ENCODE data around the gene BLOC1S6. TPM values are rescaled to one million over a fixed set of nuclear protein-coding genes. Genes with fewer than 3 reads are reported as not detected.

Gene BLOC1S6
- total and polyA plus RNA-seq, 2 of the 13 experiments (the other 11 are each of a cell fraction or from before 2014, with no cell fraction given), result 11.8 to 44.3 TPM

- TF ChIP-seq, protein P1, sequence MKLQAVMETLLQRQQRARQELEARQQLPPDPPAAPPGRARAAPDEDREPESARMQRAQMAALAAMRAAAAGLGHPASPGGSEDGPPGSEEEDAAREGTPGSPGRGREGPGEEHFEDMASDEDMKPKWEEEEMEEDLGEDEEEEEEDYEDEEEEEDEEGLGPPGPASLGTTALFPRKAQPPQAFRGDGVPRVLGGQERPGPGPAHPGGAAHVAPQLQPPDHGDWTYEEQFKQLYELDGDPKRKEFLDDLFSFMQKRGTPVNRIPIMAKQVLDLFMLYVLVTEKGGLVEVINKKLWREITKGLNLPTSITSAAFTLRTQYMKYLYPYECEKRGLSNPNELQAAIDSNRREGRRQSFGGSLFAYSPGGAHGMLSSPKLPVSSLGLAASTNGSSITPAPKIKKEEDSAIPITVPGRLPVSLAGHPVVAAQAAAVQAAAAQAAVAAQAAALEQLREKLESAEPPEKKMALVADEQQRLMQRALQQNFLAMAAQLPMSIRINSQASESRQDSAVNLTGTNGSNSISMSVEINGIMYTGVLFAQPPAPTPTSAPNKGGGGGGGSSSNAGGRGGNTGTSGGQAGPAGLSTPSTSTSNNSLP (IDR thresholded peaks at IDR 0.05; ENCODE audit: low read depth, low read length), result no peak
- no peak; the same call in 1 of the 2 replicates for TF ChIP-seq GTF2F1 (IDR thresholded peaks at IDR 0.05; ENCODE audit: low read length)
- TF ChIP-seq HOXA3 (CRISPR knock-in tag; IDR thresholded peaks at IDR 0.05), result peak; percentile 95
- TF ChIP-seq, protein P2, sequence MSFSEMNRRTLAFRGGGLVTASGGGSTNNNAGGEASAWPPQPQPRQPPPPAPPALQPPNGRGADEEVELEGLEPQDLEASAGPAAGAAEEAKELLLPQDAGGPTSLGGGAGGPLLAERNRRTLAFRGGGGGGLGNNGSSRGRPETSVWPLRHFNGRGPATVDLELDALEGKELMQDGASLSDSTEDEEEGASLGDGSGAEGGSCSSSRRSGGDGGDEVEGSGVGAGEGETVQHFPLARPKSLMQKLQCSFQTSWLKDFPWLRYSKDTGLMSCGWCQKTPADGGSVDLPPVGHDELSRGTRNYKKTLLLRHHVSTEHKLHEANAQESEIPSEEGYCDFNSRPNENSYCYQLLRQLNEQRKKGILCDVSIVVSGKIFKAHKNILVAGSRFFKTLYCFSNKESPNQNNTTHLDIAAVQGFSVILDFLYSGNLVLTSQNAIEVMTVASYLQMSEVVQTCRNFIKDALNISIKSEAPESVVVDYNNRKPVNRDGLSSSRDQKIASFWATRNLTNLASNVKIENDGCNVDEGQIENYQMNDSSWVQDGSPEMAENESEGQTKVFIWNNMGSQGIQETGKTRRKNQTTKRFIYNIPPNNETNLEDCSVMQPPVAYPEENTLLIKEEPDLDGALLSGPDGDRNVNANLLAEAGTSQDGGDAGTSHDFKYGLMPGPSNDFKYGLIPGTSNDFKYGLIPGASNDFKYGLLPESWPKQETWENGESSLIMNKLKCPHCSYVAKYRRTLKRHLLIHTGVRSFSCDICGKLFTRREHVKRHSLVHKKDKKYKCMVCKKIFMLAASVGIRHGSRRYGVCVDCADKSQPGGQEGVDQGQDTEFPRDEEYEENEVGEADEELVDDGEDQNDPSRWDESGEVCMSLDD (CRISPR knock-in tag; IDR thresholded peaks at IDR 0.05; ENCODE audit: borderline replicate concordance), result peak; percentile 20; the same call in 1 of the 2 replicates
- peak; percentile 96 for TF ChIP-seq ZNF350 (CRISPR knock-in tag; IDR thresholded peaks at IDR 0.05; ENCODE audit: borderline replicate concordance, low read depth)
- TF ChIP-seq, protein P3, sequence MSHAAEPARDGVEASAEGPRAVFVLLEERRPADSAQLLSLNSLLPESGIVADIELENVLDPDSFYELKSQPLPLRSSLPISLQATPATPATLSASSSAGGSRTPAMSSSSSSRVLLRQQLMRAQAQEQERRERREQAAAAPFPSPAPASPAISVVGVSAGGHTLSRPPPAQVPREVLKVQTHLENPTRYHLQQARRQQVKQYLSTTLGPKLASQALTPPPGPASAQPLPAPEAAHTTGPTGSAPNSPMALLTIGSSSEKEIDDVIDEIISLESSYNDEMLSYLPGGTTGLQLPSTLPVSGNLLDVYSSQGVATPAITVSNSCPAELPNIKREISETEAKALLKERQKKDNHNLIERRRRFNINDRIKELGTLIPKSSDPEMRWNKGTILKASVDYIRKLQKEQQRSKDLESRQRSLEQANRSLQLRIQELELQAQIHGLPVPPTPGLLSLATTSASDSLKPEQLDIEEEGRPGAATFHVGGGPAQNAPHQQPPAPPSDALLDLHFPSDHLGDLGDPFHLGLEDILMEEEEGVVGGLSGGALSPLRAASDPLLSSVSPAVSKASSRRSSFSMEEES (CRISPR knock-in tag; IDR thresholded peaks at IDR 0.05), result peak; percentile 99
- TF ChIP-seq, protein P4, sequence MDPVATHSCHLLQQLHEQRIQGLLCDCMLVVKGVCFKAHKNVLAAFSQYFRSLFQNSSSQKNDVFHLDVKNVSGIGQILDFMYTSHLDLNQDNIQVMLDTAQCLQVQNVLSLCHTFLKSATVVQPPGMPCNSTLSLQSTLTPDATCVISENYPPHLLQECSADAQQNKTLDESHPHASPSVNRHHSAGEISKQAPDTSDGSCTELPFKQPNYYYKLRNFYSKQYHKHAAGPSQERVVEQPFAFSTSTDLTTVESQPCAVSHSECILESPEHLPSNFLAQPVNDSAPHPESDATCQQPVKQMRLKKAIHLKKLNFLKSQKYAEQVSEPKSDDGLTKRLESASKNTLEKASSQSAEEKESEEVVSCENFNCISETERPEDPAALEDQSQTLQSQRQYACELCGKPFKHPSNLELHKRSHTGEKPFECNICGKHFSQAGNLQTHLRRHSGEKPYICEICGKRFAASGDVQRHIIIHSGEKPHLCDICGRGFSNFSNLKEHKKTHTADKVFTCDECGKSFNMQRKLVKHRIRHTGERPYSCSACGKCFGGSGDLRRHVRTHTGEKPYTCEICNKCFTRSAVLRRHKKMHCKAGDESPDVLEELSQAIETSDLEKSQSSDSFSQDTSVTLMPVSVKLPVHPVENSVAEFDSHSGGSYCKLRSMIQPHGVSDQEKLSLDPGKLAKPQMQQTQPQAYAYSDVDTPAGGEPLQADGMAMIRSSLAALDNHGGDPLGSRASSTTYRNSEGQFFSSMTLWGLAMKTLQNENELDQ (CRISPR knock-in tag; IDR thresholded peaks at IDR 0.05; ENCODE audit: borderline replicate concordance), result no peak
- peak; percentile 94 for TF ChIP-seq BORCS8-MEF2B (CRISPR knock-in tag; IDR thresholded peaks at IDR 0.05)
- TF ChIP-seq ZNF776 (CRISPR knock-in tag; IDR thresholded peaks at IDR 0.05), result no peak
- TF ChIP-seq ZNF367 (CRISPR knock-in tag; IDR thresholded peaks at IDR 0.05; ENCODE audit: borderline replicate concordance), result no peak
- no peak for TF ChIP-seq NPAS2 (CRISPR knock-in tag; IDR thresholded peaks at IDR 0.05; ENCODE audit: borderline replicate concordance)
- TF ChIP-seq ZNF530 (CRISPR knock-in tag; IDR thresholded peaks at IDR 0.05; ENCODE audit: low read depth), result no peak
- no peak for TF ChIP-seq ZNF3 (CRISPR knock-in tag; IDR thresholded peaks at IDR 0.05)
- TF ChIP-seq, protein P5, sequence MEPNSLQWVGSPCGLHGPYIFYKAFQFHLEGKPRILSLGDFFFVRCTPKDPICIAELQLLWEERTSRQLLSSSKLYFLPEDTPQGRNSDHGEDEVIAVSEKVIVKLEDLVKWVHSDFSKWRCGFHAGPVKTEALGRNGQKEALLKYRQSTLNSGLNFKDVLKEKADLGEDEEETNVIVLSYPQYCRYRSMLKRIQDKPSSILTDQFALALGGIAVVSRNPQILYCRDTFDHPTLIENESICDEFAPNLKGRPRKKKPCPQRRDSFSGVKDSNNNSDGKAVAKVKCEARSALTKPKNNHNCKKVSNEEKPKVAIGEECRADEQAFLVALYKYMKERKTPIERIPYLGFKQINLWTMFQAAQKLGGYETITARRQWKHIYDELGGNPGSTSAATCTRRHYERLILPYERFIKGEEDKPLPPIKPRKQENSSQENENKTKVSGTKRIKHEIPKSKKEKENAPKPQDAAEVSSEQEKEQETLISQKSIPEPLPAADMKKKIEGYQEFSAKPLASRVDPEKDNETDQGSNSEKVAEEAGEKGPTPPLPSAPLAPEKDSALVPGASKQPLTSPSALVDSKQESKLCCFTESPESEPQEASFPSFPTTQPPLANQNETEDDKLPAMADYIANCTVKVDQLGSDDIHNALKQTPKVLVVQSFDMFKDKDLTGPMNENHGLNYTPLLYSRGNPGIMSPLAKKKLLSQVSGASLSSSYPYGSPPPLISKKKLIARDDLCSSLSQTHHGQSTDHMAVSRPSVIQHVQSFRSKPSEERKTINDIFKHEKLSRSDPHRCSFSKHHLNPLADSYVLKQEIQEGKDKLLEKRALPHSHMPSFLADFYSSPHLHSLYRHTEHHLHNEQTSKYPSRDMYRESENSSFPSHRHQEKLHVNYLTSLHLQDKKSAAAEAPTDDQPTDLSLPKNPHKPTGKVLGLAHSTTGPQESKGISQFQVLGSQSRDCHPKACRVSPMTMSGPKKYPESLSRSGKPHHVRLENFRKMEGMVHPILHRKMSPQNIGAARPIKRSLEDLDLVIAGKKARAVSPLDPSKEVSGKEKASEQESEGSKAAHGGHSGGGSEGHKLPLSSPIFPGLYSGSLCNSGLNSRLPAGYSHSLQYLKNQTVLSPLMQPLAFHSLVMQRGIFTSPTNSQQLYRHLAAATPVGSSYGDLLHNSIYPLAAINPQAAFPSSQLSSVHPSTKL (CRISPR knock-in tag; IDR thresholded peaks at IDR 0.05), result peak; percentile 67
Observed at GRCh38 chr15:45587095-45587862, at the start of gene BLOC1S6 (continued).

Measured in HepG2 (cell line).